NCI-H82 treated with DMSO at 0.1 percent for 48 hours (cell line): Measurements from ENCODE around the gene KCNMA1.

Source experiments
- DNase-seq: peaks from one replicate; lab custom pipeline; 2025; ENCODE audit not compliant: unreplicated experiment; lab: John Stamatoyannopoulos, UW

KCNMA1 gene

DNA sequence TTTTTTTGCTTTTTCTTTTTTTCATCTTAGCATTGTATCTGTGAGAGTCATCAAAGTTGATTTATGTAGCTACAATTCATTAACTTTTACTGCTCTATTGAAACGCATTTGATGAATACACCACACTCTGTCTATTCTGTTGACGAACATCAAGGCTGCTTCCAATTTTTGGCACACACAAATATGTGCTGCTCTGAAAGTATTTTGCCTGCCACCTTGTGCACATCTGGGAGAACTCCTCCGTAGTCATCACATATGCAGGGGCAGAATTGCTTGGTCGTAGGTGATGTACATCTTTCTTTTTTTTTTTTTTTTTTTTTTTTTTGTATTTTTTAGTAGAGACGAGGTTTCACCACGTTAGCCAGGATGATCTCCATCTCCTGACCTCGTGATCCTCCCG, 796.8 kb downstream of the KCNMA1 start:
- DNase-seq = no peak

DNA sequence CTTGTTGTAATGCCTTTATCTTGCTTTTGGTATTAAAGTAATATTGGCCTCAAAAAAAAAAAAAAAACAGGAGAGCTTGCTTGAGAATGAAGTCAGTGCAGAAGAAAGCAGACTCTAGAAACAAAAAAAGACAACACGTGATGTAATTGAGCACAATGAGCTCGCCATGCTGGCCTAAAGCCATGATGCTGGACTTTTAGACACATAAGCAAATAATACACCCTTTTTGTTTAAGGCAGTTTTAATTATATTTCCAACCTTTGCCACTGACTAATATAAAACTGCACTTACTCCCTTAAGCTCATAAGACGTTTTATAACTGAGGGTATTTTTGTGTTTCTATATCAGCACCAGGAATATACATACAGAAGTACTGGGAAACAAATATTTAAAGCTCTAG, 798.3 kb downstream of the KCNMA1 start:
- no peak for DNase-seq

GRCh38 chr10:76830218-76830617, 807.4 kb downstream of the KCNMA1 start:
- DNase-seq = no peak

DNA sequence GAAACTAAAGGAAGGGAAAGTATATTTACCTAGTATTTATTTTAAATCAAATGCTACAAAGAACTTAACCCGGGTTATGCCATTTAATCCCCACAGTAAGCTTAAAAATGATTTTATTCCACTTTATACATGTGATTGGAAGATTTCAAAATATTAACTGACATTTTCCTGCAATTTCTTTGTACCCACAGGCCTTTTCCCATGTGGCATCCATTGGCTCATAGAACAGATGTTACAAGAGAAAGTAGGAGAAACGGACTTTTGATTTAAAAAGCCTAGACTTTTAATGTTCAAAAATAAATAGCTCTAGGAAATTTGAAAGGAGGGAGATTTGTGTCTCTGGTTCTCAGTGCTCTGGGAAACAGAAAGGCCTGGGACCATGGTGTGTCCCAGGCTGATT, 807.9 kb downstream of the KCNMA1 start:
- no peak for DNase-seq
